CD4-positive, CD25-positive, alpha-beta regulatory T cell (primary cell): ENCODE results near the gene CHGA. TPM values are rescaled to one million over a fixed set of nuclear protein-coding genes. Genes with fewer than 3 reads are reported as not detected.

Source experiments
- ATAC-seq, 2 donors: fragments of 150-1000 bp; cut with Tn5 transposase; one replicate each; pipeline ENCODE4 v1.10.0; 2021; ENCODE audit warnings: low read depth in 2 of 2, moderate number of reproducible peaks in 2 of 2, moderate library complexity in 1 of 2
- DNase-seq, 3 donors: peaks; one replicate each; pipeline versions ENCODE4 v3.0.0 to v3.0.0-alpha.2; 2012 to 2022; ENCODE audit warnings: mixed read lengths in 1 of 3
- H3K27ac ChIP-seq: one replicate; pipeline ENCODE4 v1.7.0; 2013; ENCODE audit warnings: mild to moderate bottlenecking, low read length; ENCODE audit not compliant: insufficient read depth, poor library complexity, severe bottlenecking
- H3K27me3 ChIP-seq: one replicate; pipeline ENCODE4 v1.7.0; 2013; ENCODE audit warnings: low read length; ENCODE audit not compliant: control insufficient read depth, insufficient read depth
- H3K36me3 ChIP-seq: one replicate; pipeline ENCODE4 v1.7.0; 2013; ENCODE audit warnings: mild to moderate bottlenecking, low read length, moderate library complexity; ENCODE audit not compliant: control insufficient read depth, insufficient read depth
- H3K4me1 ChIP-seq: 2 replicates; pipeline ENCODE4 v1.7.0; 2013; ENCODE audit warnings: mild to moderate bottlenecking, low read length; ENCODE audit not compliant: insufficient read depth, control insufficient read depth, poor library complexity, severe bottlenecking
- H3K4me3 ChIP-seq: one replicate; pipeline ENCODE4 v1.7.0; 2013; ENCODE audit warnings: low read depth, mild to moderate bottlenecking, low read length, moderate library complexity
- H3K9me3 ChIP-seq, 2 experiments: 1 replicate in 1 of 2; 2 replicates in 1 of 2; pipeline ENCODE4 v1.7.0; 2013; ENCODE audit warnings: low read length in 2 of 2, mild to moderate bottlenecking in 1 of 2, moderate library complexity in 1 of 2; ENCODE audit not compliant: control insufficient read depth in 2 of 2
- H3K27ac Mint-ChIP-seq, 3 donors: one replicate each; pipeline ENCODE4 v1.8.0; 2020 to 2022; ENCODE audit warnings: mild to moderate bottlenecking in 3 of 3, mixed read lengths in 3 of 3, moderate library complexity in 2 of 3
- H3K27me3 Mint-ChIP-seq: one replicate; pipeline ENCODE4 v1.8.0; 2022; ENCODE audit warnings: mild to moderate bottlenecking, mixed read lengths
- H3K36me3 Mint-ChIP-seq: one replicate; pipeline ENCODE4 v1.8.0; 2020; ENCODE audit warnings: mixed read lengths
- H3K4me1 Mint-ChIP-seq, 4 donors: one replicate each; pipeline ENCODE4 v1.8.0; 2020 to 2022; ENCODE audit warnings: mixed read lengths in 4 of 4, mild to moderate bottlenecking in 1 of 4
- H3K4me3 Mint-ChIP-seq, 4 donors: one replicate each; pipeline ENCODE4 v1.8.0; 2020 to 2022; ENCODE audit warnings: mild to moderate bottlenecking in 4 of 4, mixed read lengths in 4 of 4, moderate library complexity in 3 of 4
- H3K9me3 Mint-ChIP-seq, 7 donors: one replicate each; pipeline ENCODE4 v1.8.0; 2020 to 2022; ENCODE audit warnings: mixed read lengths in 7 of 7, mild to moderate bottlenecking in 3 of 7, moderate library complexity in 2 of 7
- polyA plus RNA-seq, 4 donors: library from polyadenylated mRNA; unstranded; fragments of 300-500 nt; fragmentation: Illumina TruSeq; gene quantifications; one replicate each; pipeline ENCODE4 v1.2.3, GENCODE V29; 2021
- total RNA-seq: library from RNA; stranded (reverse); gene quantifications from one replicate; pipeline ENCODE4 v1.2.3, GENCODE V29; 2022

CHGA gene
- total and polyA plus RNA-seq, 5 donors from 2014 or later: 0.21 to 0.72 (median 0.33) TPM; not detected in 1

GRCh38 chr14:92956961-92957360, 34.0 kb downstream of the CHGA start:
- Histone ChIP-seq H3K4me1 (peaks cover 3% of the 10 kb centered on the region), H3K9me3 (no peaks in the 10 kb centered on the region), H3K27me3 (no peaks in the 10 kb centered on the region), H3K27ac (no peak overlapping the region), H3K4me3 (no peak overlapping the region), H3K36me3 (peaks cover 31% of the 10 kb centered on the region)
- Mint-ChIP-seq H3K27ac (no peak overlapping the region), H3K4me3 (no peak overlapping the region), H3K9me3 (no peaks in the 10 kb centered on the region), H3K4me1 (peaks cover 2 to 4% (median 4%) of the 10 kb centered on the region in 4 donors), H3K36me3 (peaks cover 13% of the 10 kb centered on the region), H3K27me3 (no peaks in the 10 kb centered on the region)
- DNase-seq: no peak
- ATAC-seq: no peak

DNA sequence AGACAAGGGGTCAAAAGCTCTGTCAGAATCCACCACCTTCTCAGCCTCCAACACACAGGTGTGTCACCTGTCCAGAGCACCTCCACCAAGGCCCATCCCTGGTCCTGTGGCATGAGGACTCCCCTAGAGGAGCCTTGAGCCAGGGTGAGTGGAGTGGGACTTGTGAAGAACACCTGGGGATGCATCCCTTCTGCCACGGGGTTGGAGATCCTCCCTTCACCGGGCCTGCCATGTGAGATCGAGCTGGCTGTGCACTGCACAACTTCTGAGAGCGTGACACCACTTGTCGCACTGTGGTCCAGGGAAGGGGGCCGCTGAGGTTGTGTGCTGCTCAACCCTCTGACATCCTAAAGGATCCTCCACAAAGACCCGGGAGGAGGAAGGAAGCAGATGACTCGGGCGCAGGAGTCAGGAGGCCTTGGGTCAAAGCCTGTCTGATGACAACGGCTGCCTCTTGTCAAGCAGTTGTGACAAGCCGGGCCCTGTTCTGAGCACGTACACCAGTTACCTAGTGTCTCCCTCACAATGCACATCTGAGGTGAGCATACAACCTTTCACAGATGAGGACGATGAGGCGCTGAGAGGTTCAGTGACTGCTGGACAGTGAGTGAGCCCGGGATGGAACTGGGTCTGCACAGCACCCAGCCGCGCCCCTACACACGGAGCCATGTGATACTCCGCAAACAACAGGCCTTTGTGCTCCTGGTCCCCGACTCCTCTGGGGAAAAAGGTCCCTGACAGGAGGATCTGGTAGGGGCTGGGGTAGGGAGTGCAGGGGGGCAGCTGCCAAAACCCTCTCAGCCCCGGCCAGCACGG, 35.6 kb downstream of the CHGA start:
- peaks cover 15% of the 10 kb centered on the region for H3K36me3 Mint-ChIP-seq
- no peaks in the 10 kb centered on the region for H3K27me3 Mint-ChIP-seq
- H3K36me3 ChIP-seq: peaks cover 33% of the 10 kb centered on the region
- H3K9me3 ChIP-seq: no peaks in the 10 kb centered on the region
- peaks cover 0 to under 1% (median 0%) of the 10 kb centered on the region in 4 donors for H3K4me1 Mint-ChIP-seq
- no peak overlapping the region for H3K27ac Mint-ChIP-seq
- H3K4me3 Mint-ChIP-seq: no peak overlapping the region
- DNase-seq (no peak), ATAC-seq (no peak)
- H3K27ac ChIP-seq: no peak overlapping the region
- no peaks in the 10 kb centered on the region for H3K27me3 ChIP-seq
- peaks cover 0 to 1% (median 0%) of the 10 kb centered on the region in 7 donors for H3K9me3 Mint-ChIP-seq
- H3K4me3 ChIP-seq: no peak overlapping the region
- H3K4me1 ChIP-seq: no peaks in the 10 kb centered on the region

- H3K27ac Mint-ChIP-seq: no peak overlapping the region
- Histone ChIP-seq H3K27me3 (no peaks in the 10 kb centered on the region), H3K9me3 (no peaks in the 10 kb centered on the region), H3K27ac (no peak overlapping the region), H3K4me3 (no peak overlapping the region), H3K36me3 (peaks cover 33% of the 10 kb centered on the region), H3K4me1 (no peaks in the 10 kb centered on the region)
- DNase-seq (no peak), ATAC-seq (no peak)
- H3K36me3 Mint-ChIP-seq: peaks cover 17% of the 10 kb centered on the region
- H3K4me1 Mint-ChIP-seq: peaks cover 0 to 3% (median under 1%) of the 10 kb centered on the region in 4 donors
- H3K4me3 Mint-ChIP-seq: no peak overlapping the region
- peaks cover 0 to 1% (median 0%) of the 10 kb centered on the region in 7 donors for H3K9me3 Mint-ChIP-seq
- H3K27me3 Mint-ChIP-seq: no peaks in the 10 kb centered on the region
These were observed 36.2 kb downstream of the CHGA start for GRCh38 chr14:92959189-92959531.

- Histone ChIP-seq H3K27ac (no peak overlapping the region), H3K36me3 (peaks cover 33% of the 10 kb centered on the region), H3K27me3 (no peaks in the 10 kb centered on the region), H3K9me3 (no peaks in the 10 kb centered on the region), H3K4me3 (no peak overlapping the region), H3K4me1 (no peaks in the 10 kb centered on the region)
- H3K36me3 Mint-ChIP-seq: peaks cover 14% of the 10 kb centered on the region
- peaks cover 0 to 3% (median 2%) of the 10 kb centered on the region in 4 donors for H3K4me1 Mint-ChIP-seq
- H3K9me3 Mint-ChIP-seq: peaks cover 0 to 1% (median 0%) of the 10 kb centered on the region in 7 donors
- no peak overlapping the region for H3K4me3 Mint-ChIP-seq
- no peaks in the 10 kb centered on the region for H3K27me3 Mint-ChIP-seq
- H3K27ac Mint-ChIP-seq: peak overlapping the region in 1 of 3 donors; percentile 43
- no peak for DNase-seq
- ATAC-seq: no peak
These were observed 37.1 kb downstream of the CHGA start for GRCh38 chr14:92959761-92960680.

DNA sequence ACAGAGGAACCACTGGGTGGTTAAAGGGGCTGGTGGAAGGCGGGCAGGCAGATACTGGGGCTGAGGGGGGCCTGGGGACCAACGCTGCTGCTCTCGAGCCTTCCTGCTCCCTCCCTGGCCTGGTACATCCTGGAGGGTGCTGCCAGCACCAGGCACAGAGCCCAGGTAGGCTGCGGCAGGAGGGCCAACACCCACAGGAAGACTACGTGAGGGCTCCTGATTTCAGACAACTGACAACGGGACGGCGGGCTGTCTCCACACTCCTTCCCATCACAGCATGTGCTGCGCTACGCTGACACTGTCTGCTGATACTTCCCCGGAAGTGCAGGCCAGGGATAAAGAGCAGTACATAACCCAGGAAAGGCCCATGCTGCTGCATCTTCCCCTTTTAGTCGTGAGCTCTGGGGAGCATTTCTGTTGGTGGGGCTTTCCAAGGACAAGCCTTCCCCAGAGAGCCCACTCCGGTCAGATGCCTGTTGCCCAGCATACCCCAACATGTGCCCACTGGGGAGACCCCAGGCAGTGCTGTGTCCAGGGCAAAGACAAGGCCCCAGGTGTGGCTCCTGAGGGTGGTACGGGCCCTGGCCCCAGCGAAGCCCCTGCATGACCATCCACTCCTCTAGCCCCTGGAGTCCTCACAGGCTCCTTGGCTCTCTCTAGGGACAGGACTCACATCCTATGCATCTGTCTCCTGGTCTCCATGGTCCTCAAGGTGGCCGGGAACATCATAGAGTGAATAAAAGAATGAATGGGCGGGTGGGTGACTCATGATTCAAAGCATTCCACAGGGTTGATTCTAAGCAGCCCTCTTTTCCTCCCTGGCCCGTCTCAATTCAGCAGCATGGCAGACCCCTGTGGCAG, 38.0 kb downstream of the CHGA start:
- Mint-ChIP-seq H3K36me3 (peaks cover 11% of the 10 kb centered on the region), H3K9me3 (peaks cover 0 to 1% (median 0%) of the 10 kb centered on the region in 7 donors), H3K4me1 (peaks cover 0 to 7% (median 2%) of the 10 kb centered on the region in 4 donors), H3K27me3 (no peaks in the 10 kb centered on the region), H3K4me3 (no peak overlapping the region), H3K27ac (peak overlapping the region in 1 of 3 donors; percentile 45)
- DNase-seq (no peak), ATAC-seq (no peak)
- Histone ChIP-seq H3K4me3 (no peak overlapping the region), H3K27ac (no peak overlapping the region), H3K9me3 (no peaks in the 10 kb centered on the region), H3K4me1 (no peaks in the 10 kb centered on the region), H3K27me3 (no peaks in the 10 kb centered on the region), H3K36me3 (peaks cover 26% of the 10 kb centered on the region)

DNA sequence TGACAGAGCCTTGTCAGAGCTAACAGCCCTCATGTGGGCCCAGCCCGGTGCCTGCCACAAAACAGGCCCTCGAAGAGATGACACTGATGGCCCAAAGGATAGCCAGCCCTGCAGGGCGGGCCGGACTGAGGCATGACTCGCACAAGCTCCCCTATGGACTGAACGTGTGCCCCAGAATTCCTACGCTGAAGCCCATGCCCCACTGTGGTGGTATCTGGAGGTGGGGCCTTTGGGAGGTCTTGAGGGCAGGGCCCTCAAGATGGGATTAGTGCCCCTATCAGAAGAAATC, 38.6 kb downstream of the CHGA start:
- Mint-ChIP-seq H3K9me3 (peaks cover 0 to 1% (median 0%) of the 10 kb centered on the region in 7 donors), H3K4me3 (no peak overlapping the region), H3K27me3 (no peaks in the 10 kb centered on the region), H3K4me1 (peaks cover 0 to 8% (median 2%) of the 10 kb centered on the region in 4 donors), H3K27ac (no peak overlapping the region), H3K36me3 (peaks cover 8% of the 10 kb centered on the region)
- Histone ChIP-seq H3K36me3 (peaks cover 25% of the 10 kb centered on the region), H3K9me3 (no peaks in the 10 kb centered on the region), H3K27me3 (no peaks in the 10 kb centered on the region), H3K27ac (no peak overlapping the region), H3K4me1 (no peaks in the 10 kb centered on the region), H3K4me3 (no peak overlapping the region)
- ATAC-seq: no peak
- DNase-seq: no peak

- Mint-ChIP-seq H3K9me3 (peaks cover 0 to 1% (median 0%) of the 10 kb centered on the region in 7 donors), H3K27me3 (no peaks in the 10 kb centered on the region), H3K36me3 (peaks cover 12% of the 10 kb centered on the region), H3K27ac (no peak overlapping the region), H3K4me3 (no peak overlapping the region), H3K4me1 (peaks cover 0 to 11% (median 3%) of the 10 kb centered on the region in 4 donors)
- H3K4me1 ChIP-seq: no peaks in the 10 kb centered on the region
- no peaks in the 10 kb centered on the region for H3K27me3 ChIP-seq
- no peaks in the 10 kb centered on the region for H3K9me3 ChIP-seq
- no peak overlapping the region for H3K4me3 ChIP-seq
- ATAC-seq (no peak), DNase-seq (no peak)
- peaks cover 25% of the 10 kb centered on the region for H3K36me3 ChIP-seq
- no peak overlapping the region for H3K27ac ChIP-seq
These were observed 39.3 kb downstream of the CHGA start for GRCh38 chr14:92962031-92962830.
